H1 (cell line): ENCODE results near the gene NPNT. TPM values are rescaled to one million over a fixed set of nuclear protein-coding genes. Genes with fewer than 3 reads are reported as not detected.

ENCODE experiments used
- CTCF ChIA-PET: fragments of 300-600 bp; sonication (Branson Sonifier 250); formaldehyde crosslinking; loops from one replicate; lab custom pipeline; 2021; ENCODE audit not compliant: partially characterized antibody; lab: Charles Lee
- POLR2A ChIA-PET: fragments of 300-600 bp; sonication (Branson Sonifier 250); formaldehyde crosslinking; loops from one replicate; lab custom pipeline; 2021; ENCODE audit warnings: inconsistent platforms; ENCODE audit not compliant: partially characterized antibody; lab: Charles Lee
- DNase-seq, 2 experiments: peaks; one replicate each; pipeline versions ENCODE4 v3.0.0 to v3.0.0-alpha.2; 2010 to 2022; ENCODE audit warnings: low spot score in 2 of 2, low read depth in 1 of 2, mixed read lengths in 1 of 2
- FAIRE-seq: peaks from 2 replicates; lab custom pipeline; 2011; peaks lifted over from hg19 to GRCh38; lab: Jason Lieb, UNC
- H2AFZ ChIP-seq: 2 replicates; pipeline ENCODE4 v1.8.1; 2012; ENCODE audit warnings: low read length, inconsistent platforms
- H2AK5ac ChIP-seq: 2 replicates; pipeline ENCODE4 v1.6.1; 2013; ENCODE audit warnings: low read depth, low read length
- H2BK120ac ChIP-seq: replicated peaks from 2 replicates; pipeline ENCODE3; 2013; ENCODE audit warnings: low read depth, low read length, inconsistent platforms
- H2BK12ac ChIP-seq: 2 replicates; pipeline ENCODE4 v1.6.1; 2013; ENCODE audit warnings: low read depth, low read length
- H2BK15ac ChIP-seq: 2 replicates; pipeline ENCODE4 v1.6.1; 2013; ENCODE audit warnings: low read length
- H2BK20ac ChIP-seq: 2 replicates; pipeline ENCODE4 v1.6.1; 2013; ENCODE audit warnings: low read length
- H2BK5ac ChIP-seq: 2 replicates; pipeline ENCODE4 v1.6.1; 2013; ENCODE audit warnings: low read depth, low read length
- H3K14ac ChIP-seq: 2 replicates; pipeline ENCODE4 v1.6.1; 2013; ENCODE audit warnings: inconsistent platforms; ENCODE audit not compliant: insufficient read length
- H3K18ac ChIP-seq: 2 replicates; pipeline ENCODE4 v1.6.1; 2013; ENCODE audit warnings: low read length; ENCODE audit errors: extremely low read depth
- H3K23ac ChIP-seq: 2 replicates; pipeline ENCODE4 v1.6.1; 2013; ENCODE audit warnings: inconsistent platforms; ENCODE audit not compliant: insufficient read length
- H3K23me2 ChIP-seq: 2 replicates; pipeline ENCODE4 v1.6.1; 2013; ENCODE audit warnings: low read depth, low read length
- H3K27ac ChIP-seq: 2 replicates; pipeline ENCODE4 v1.6.1; 2011; ENCODE audit warnings: low read depth, low read length, inconsistent platforms
- H3K27me3 ChIP-seq, 4 experiments: replicated peaks in 1 of 4; 1 replicate in 1 of 4; 2 replicates in 3 of 4; pipeline versions ENCODE4 v1.6.1 to v1.8.1; 2011 to 2013; ENCODE audit warnings: low read length in 3 of 4, mild to moderate bottlenecking in 3 of 4, inconsistent platforms in 2 of 4, mixed read lengths in 2 of 4, moderate library complexity in 1 of 4; ENCODE audit not compliant: control insufficient read depth in 3 of 4, insufficient read depth in 3 of 4; ENCODE audit errors: extremely low read depth in 1 of 4
- H3K36me3 ChIP-seq, 4 experiments: 2 replicates each; pipeline versions ENCODE4 v1.6.1 to v1.8.1; 2011 to 2013; ENCODE audit warnings: mild to moderate bottlenecking in 4 of 4, low read length in 3 of 4, moderate library complexity in 2 of 4, control low read depth in 1 of 4, inconsistent platforms in 1 of 4; ENCODE audit not compliant: insufficient read depth in 4 of 4, control insufficient read depth in 2 of 4
- H3K4ac ChIP-seq: replicated peaks from 2 replicates; pipeline ENCODE3; 2013; ENCODE audit warnings: low read length, low read depth, mixed read lengths, inconsistent platforms; ENCODE audit not compliant: insufficient read length
- H3K4me1 ChIP-seq, 4 experiments: replicated peaks in 1 of 4; 1 replicate in 1 of 4; 2 replicates in 3 of 4; pipeline versions ENCODE4 v1.6.1 to v1.8.1; 2011 to 2013; ENCODE audit warnings: low read length in 3 of 4, inconsistent platforms in 2 of 4, mixed read lengths in 1 of 4; ENCODE audit not compliant: insufficient read depth in 4 of 4, control insufficient read depth in 3 of 4
- H3K4me2 ChIP-seq, 2 experiments: 2 replicates each; pipeline versions ENCODE4 v1.6.1 to v1.8.1; 2011 to 2013; ENCODE audit warnings: low read depth in 2 of 2, low read length in 2 of 2, control low read depth in 1 of 2, inconsistent platforms in 1 of 2, mild to moderate bottlenecking in 1 of 2; ENCODE audit not compliant: insufficient read depth in 1 of 2
- H3K4me3 ChIP-seq, 4 experiments: fragments of 200-600, 300-600 bp in 1 of 4; sonication (generic), shearing (Covaris generic), sonication (Bioruptor Twin) in 1 of 4; 2 replicates each; pipeline versions ENCODE4 v1.5.1 to v1.8.1; 2011 to 2016; ENCODE audit warnings: low read length in 4 of 4, low read depth in 3 of 4, control low read depth in 2 of 4, inconsistent platforms in 2 of 4, mild to moderate bottlenecking in 2 of 4, mixed read lengths in 1 of 4, moderate library complexity in 1 of 4; ENCODE audit not compliant: insufficient read depth in 2 of 4; ENCODE audit errors: extremely low read depth in 1 of 4
- H3K56ac ChIP-seq: replicated peaks from 2 replicates; pipeline ENCODE3; 2013; ENCODE audit warnings: low read depth, mild to moderate bottlenecking, mixed read lengths, low read length, inconsistent platforms; ENCODE audit not compliant: insufficient read length
- H3K79me1 ChIP-seq: 2 replicates; pipeline ENCODE4 v1.6.1; 2013; ENCODE audit warnings: low read depth, low read length, control low read depth
- H3K79me2 ChIP-seq, 2 experiments: 2 replicates each; pipeline versions ENCODE4 v1.6.1 to v1.8.1; 2012 to 2013; ENCODE audit warnings: low read length in 2 of 2, mild to moderate bottlenecking in 2 of 2, inconsistent platforms in 1 of 2; ENCODE audit not compliant: insufficient read depth in 2 of 2, control insufficient read depth in 1 of 2
- H3K9ac ChIP-seq, 4 experiments: replicated peaks in 1 of 4; 1 replicate in 1 of 4; 2 replicates in 3 of 4; pipeline versions ENCODE4 v1.6.1 to v1.8.1; 2011 to 2013; ENCODE audit warnings: low read depth in 3 of 4, low read length in 3 of 4, control low read depth in 2 of 4, mild to moderate bottlenecking in 2 of 4, moderate library complexity in 2 of 4, inconsistent platforms in 1 of 4; ENCODE audit errors: extremely low read depth in 1 of 4
- H3K9me3 ChIP-seq, 2 experiments: 2 replicates each; pipeline versions ENCODE4 v1.6.1 to v1.8.1; 2012 to 2013; ENCODE audit warnings: mild to moderate bottlenecking in 2 of 2, moderate library complexity in 2 of 2, control low read depth in 1 of 2, inconsistent platforms in 1 of 2, low read depth in 1 of 2, low read length in 1 of 2, mixed read lengths in 1 of 2; ENCODE audit not compliant: insufficient read depth in 2 of 2
- H4K20me1 ChIP-seq, 2 experiments: replicated peaks in 1 of 2; 2 replicates each; pipeline versions ENCODE3 to v1.8.1; 2011 to 2013; ENCODE audit warnings: inconsistent platforms in 2 of 2, low read length in 2 of 2, mild to moderate bottlenecking in 1 of 2; ENCODE audit not compliant: insufficient read depth in 2 of 2, control insufficient read depth in 1 of 2
- H4K5ac ChIP-seq: 2 replicates; pipeline ENCODE4 v1.6.1; 2013; ENCODE audit warnings: low read length, low read depth, mixed read lengths, inconsistent platforms; ENCODE audit not compliant: insufficient read length
- H4K8ac ChIP-seq: 2 replicates; pipeline ENCODE4 v1.8.0; 2013; ENCODE audit warnings: mild to moderate bottlenecking, moderate library complexity, low read length, inconsistent platforms; ENCODE audit not compliant: insufficient read depth; ENCODE audit errors: extremely low read depth
- H4K91ac ChIP-seq: replicated peaks from 2 replicates; pipeline ENCODE3; 2013; ENCODE audit warnings: low read length, mixed read lengths, inconsistent platforms; ENCODE audit not compliant: insufficient read length
- ASH2L ChIP-seq: fragments of 200-600, 300-600 bp; sonication (generic); IDR thresholded peaks from one replicate; pipeline ENCODE4 v1.7.1; 2017; ENCODE audit warnings: low read length
- BCL11A ChIP-seq, 2 experiments: IDR thresholded peaks; one replicate each; pipeline ENCODE4 v1.6.1; 2011; ENCODE audit warnings: low read depth in 2 of 2, low read length in 2 of 2, mild to moderate bottlenecking in 2 of 2
- BRCA1 ChIP-seq: IDR thresholded peaks from 2 replicates; pipeline ENCODE4 v1.6.1; 2012; ENCODE audit warnings: low read depth, low read length, improper control_type of control experiment
- CTBP2 ChIP-seq: IDR thresholded peaks from 2 replicates; pipeline ENCODE4 v1.7.0; 2011; ENCODE audit warnings: borderline replicate concordance, mild to moderate bottlenecking, moderate library complexity, mixed read lengths, low read length; ENCODE audit not compliant: insufficient read depth, insufficient read length
- EP300 ChIP-seq, 2 experiments: IDR thresholded peaks; 1 replicate in 1 of 2; 2 replicates in 1 of 2; pipeline ENCODE4 v1.6.1; 2011 to 2012; ENCODE audit warnings: low read depth in 2 of 2, low read length in 2 of 2, mild to moderate bottlenecking in 2 of 2, borderline replicate concordance in 1 of 2, inconsistent platforms in 1 of 2, moderate library complexity in 1 of 2
- MAX ChIP-seq: IDR thresholded peaks from 2 replicates; pipeline ENCODE4 v1.6.1; 2012; ENCODE audit warnings: inconsistent platforms
- POLR2AphosphoS5 ChIP-seq: IDR thresholded peaks from 2 replicates; pipeline ENCODE4 v1.6.1; 2011; ENCODE audit warnings: low read depth, low read length
- RAD21 ChIP-seq, 2 experiments: IDR thresholded peaks in 1 of 2; conservative IDR thresholded peaks in 1 of 2; 2 replicates each; pipeline ENCODE4 v1.6.1; 2011; ENCODE audit warnings: low read depth in 2 of 2, low read length in 2 of 2, improper control_type of control experiment in 1 of 2, inconsistent platforms in 1 of 2, mild to moderate bottlenecking in 1 of 2, moderate library complexity in 1 of 2
- SIN3A ChIP-seq, 2 experiments: IDR thresholded peaks in 1 of 2; conservative IDR thresholded peaks in 1 of 2; 2 replicates each; pipeline ENCODE4 v1.6.1; 2011 to 2012; ENCODE audit warnings: low read length in 2 of 2, improper control_type of control experiment in 1 of 2, low read depth in 1 of 2, mild to moderate bottlenecking in 1 of 2
- SP4 ChIP-seq: IDR thresholded peaks from 2 replicates; pipeline ENCODE4 v1.6.1; 2012; ENCODE audit warnings: low read length, inconsistent platforms
- TEAD4 ChIP-seq: IDR thresholded peaks from 2 replicates; pipeline ENCODE4 v1.6.1; 2012; ENCODE audit warnings: low read depth, low read length, inconsistent platforms, mixed read lengths
- USF2 ChIP-seq: IDR thresholded peaks from 2 replicates; pipeline ENCODE4 v1.6.1; 2011; ENCODE audit warnings: low read length, improper control_type of control experiment
- WGBS, 2 experiments: shearing (Covaris generic) in 1 of 2; methylation state at CpG; one replicate each; pipeline versions ENCODE4 v1.1.6 to v1.1.7; 2013 to 2015; ENCODE audit warnings: low lambda C conversion rate in 2 of 2, mixed read lengths in 2 of 2, inconsistent platforms in 1 of 2, low coverage in 1 of 2, missing lambda C conversion rate in 1 of 2; ENCODE audit not compliant: insufficient replicate concordance in 2 of 2, insufficient coverage in 1 of 2, insufficient read length in 1 of 2; ENCODE audit errors: extremely low coverage in 1 of 2, missing lambda C conversion rate in 1 of 2; 5-methylcytosine and 5-hydroxymethylcytosine counted together
- polyA plus RNA-seq, 7 experiments: library from polyadenylated mRNA; depleted of rRNA in 3 of 7; stranded (reverse) in 5 of 7; unstranded in 2 of 7; fragments of >200 nt in 5 of 7; fragments of 200-250 nt in 2 of 7; gene quantifications; 1 replicate in 5 of 7; 2 replicates in 1 of 7; 4 replicates in 1 of 7; pipeline versions ENCODE4 v1.2.1 to v1.2.3, GENCODE V29; 2011 to 2013; ENCODE audit warnings: missing spikeins in 2 of 7, mixed read lengths in 2 of 7
- total RNA-seq: library from RNA; stranded (reverse); fragmentation: NEBNext Ultra II Directional; extraction: Animal tissue kit (Norgen Biotek cat#: 25700); gene quantifications from 2 replicates; pipeline ENCODE4 v1.2.1, GENCODE V29; 2021

NPNT gene
- total and polyA plus RNA-seq, 2 of the 8 experiments (the other 6 are each of a cell fraction or from before 2014, with no cell fraction given): 0.24 to 0.97 TPM

- no peak overlapping the region for H3K27ac ChIP-seq
- H3K23me2 ChIP-seq: no peaks in the 10 kb centered on the region
- no peak overlapping the region for H4K8ac ChIP-seq
- 96% methylated on average over 6 of the region's 6 CpGs; no CpG with 5 or more reads in 1 of the 2 experiments for WGBS, 2 experiments
- H2BK15ac ChIP-seq: no peak overlapping the region
- peaks cover 0 to 7% (median 2%) of the 10 kb centered on the region in 4 experiments; a peak in 2 of 7 replicates for H3K4me1 ChIP-seq
- H4K5ac ChIP-seq: no peak overlapping the region
- H3K9ac ChIP-seq: no peak overlapping the region
- H3K14ac ChIP-seq: no peak overlapping the region
- ChIA-PET POLR2A (interaction anchor here (1.6 kb wide), 1 partner anchor 11 kb away, joined by 4 read pairs; no protein-coding TSS in a partner anchor), CTCF (interaction anchor here (0.9 to 1.8 kb wide), 2 partner anchors 11 to 200 kb away, joined by 3 to 7 read pairs; no protein-coding TSS in a partner anchor)
- no peak overlapping the region for H3K56ac ChIP-seq
- DNase-seq: no peak
- no peak overlapping the region for H3K23ac ChIP-seq
- H2AFZ ChIP-seq: no peak overlapping the region
- H3K4ac ChIP-seq: no peak overlapping the region
- no peaks in the 10 kb centered on the region for H3K36me3 ChIP-seq
- H3K27me3 ChIP-seq: no peaks in the 10 kb centered on the region
- H2BK12ac ChIP-seq: no peak overlapping the region
- no peak overlapping the region for H4K91ac ChIP-seq
- H3K4me2 ChIP-seq: no peak overlapping the region
- no peak overlapping the region for H2BK5ac ChIP-seq
- H2BK20ac ChIP-seq: no peak overlapping the region
- H3K18ac ChIP-seq: no peak overlapping the region
- no peaks in the 10 kb centered on the region for H3K9me3 ChIP-seq
- no peaks in the 10 kb centered on the region for H4K20me1 ChIP-seq
- no peak for FAIRE-seq
- H3K79me1 ChIP-seq: no peaks in the 10 kb centered on the region
- no peaks in the 10 kb centered on the region for H3K79me2 ChIP-seq
- H2BK120ac ChIP-seq: no peak overlapping the region
- H2AK5ac ChIP-seq: no peak overlapping the region
- H3K4me3 ChIP-seq: no peak overlapping the region
- no peak for TF ChIP-seq ASH2L
- no peak for TF ChIP-seq CTBP2
- TF ChIP-seq SP4: no peak
- no peak for TF ChIP-seq USF2
- no peak for TF ChIP-seq TEAD4
- TF ChIP-seq BRCA1: no peak
- TF ChIP-seq EP300 (IDR thresholded peaks at IDR 0.05; ENCODE audit: borderline replicate concordance in 1 of 2, low read depth in 2 of 2, low read length in 2 of 2): no peak
- TF ChIP-seq SIN3A (conservative IDR thresholded peaks at IDR 0.05 in 1 of 2, IDR thresholded peaks at IDR 0.05 in 1 of 2; ENCODE audit: low read depth in 1 of 2, low read length in 2 of 2): no peak
- no peak for TF ChIP-seq BCL11A (IDR thresholded peaks at IDR 0.05; ENCODE audit: low read depth in 2 of 2, low read length in 2 of 2)
- no peak for TF ChIP-seq POLR2AphosphoS5
- TF ChIP-seq MAX: no peak
- TF ChIP-seq RAD21 (IDR thresholded peaks at IDR 0.05 in 1 of 2, conservative IDR thresholded peaks at IDR 0.05 in 1 of 2; ENCODE audit: low read depth in 2 of 2, low read length in 2 of 2): no peak
Observed at GRCh38 chr4:105994061-105994460, 98.8 kb downstream of the NPNT start.
